SK-N-SH (cell line): Measurements from ENCODE around the gene MVD. TPM values are rescaled to one million over a fixed set of nuclear protein-coding genes. Genes with fewer than 3 reads are reported as not detected.

Experiments
- CTCF ChIA-PET: fragments of 300-600, 350-600 bp; formaldehyde crosslinking; extraction: SDS; loops from one replicate; lab custom pipeline; 2021; lab: Yijun Ruan, JAX
- POLR2A ChIA-PET: fragments of 350-600 bp; sonication (Branson Sonifier 250); formaldehyde crosslinking; extraction: SDS; loops from one replicate; lab custom pipeline; 2020; ENCODE audit warnings: antibody characterized with exemption, inconsistent platforms; lab: Yijun Ruan, JAX
- DNase-seq: peaks from one replicate; pipeline ENCODE4 v3.0.0; 2012
- H2AFZ ChIP-seq: fragments of 200-600 bp; sonication (generic); 2 replicates; pipeline ENCODE4 v1.8.1; 2016; ENCODE audit warnings: antibody characterized with exemption, mild to moderate bottlenecking, low read depth
- H3F3A ChIP-seq: fragments of 200-600 bp; sonication (generic); replicated peaks from 2 replicates; pipeline ENCODE3; 2016; ENCODE audit warnings: antibody characterized with exemption, mild to moderate bottlenecking; ENCODE audit not compliant: insufficient read depth
- H3K27ac ChIP-seq, 2 experiments: fragments of 200-500 bp in 1 of 2; fragments of 200-600 bp in 1 of 2; sonication (Bioruptor generic) in 1 of 2; sonication (generic), shearing (Covaris generic) in 1 of 2; 2 replicates each; pipeline versions ENCODE4 v1.5.1 to v1.6.1; 2014 to 2016; ENCODE audit warnings: low read depth in 2 of 2, inconsistent platforms in 1 of 2, low read length in 1 of 2, mild to moderate bottlenecking in 1 of 2, mixed read lengths in 1 of 2
- H3K27me3 ChIP-seq: fragments of 200-600 bp; sonication (generic), shearing (Covaris generic); 2 replicates; pipeline ENCODE4 v1.6.1; 2016; ENCODE audit warnings: mixed run types; ENCODE audit not compliant: insufficient read depth
- H3K36me3 ChIP-seq, 2 experiments: fragments of 200-500 bp in 1 of 2; fragments of 200-600 bp in 1 of 2; sonication (Bioruptor generic) in 1 of 2; sonication (generic) in 1 of 2; replicated peaks in 1 of 2; 2 replicates each; pipeline versions ENCODE3 to v1.5.1; 2014 to 2016; ENCODE audit warnings: low read length in 1 of 2, mild to moderate bottlenecking in 1 of 2; ENCODE audit not compliant: insufficient read depth in 2 of 2, control insufficient read depth in 1 of 2
- H3K4me1 ChIP-seq, 2 experiments: fragments of 200-500 bp in 1 of 2; fragments of 200-600 bp in 1 of 2; sonication (Bioruptor generic) in 1 of 2; sonication (generic), shearing (Covaris generic) in 1 of 2; 2 replicates each; pipeline versions ENCODE4 v1.5.1 to v1.6.1; 2014 to 2016; ENCODE audit warnings: low read depth in 1 of 2, low read length in 1 of 2, mixed run types in 1 of 2; ENCODE audit not compliant: insufficient read depth in 2 of 2, control insufficient read depth in 1 of 2
- H3K4me2 ChIP-seq: fragments of 200-600 bp; sonication (generic), shearing (Covaris generic); 2 replicates; pipeline ENCODE4 v1.6.1; 2017; ENCODE audit warnings: mixed run types
- H3K4me3 ChIP-seq, 2 experiments: fragments of 200-500 bp in 1 of 2; fragments of 200-600 bp in 1 of 2; sonication (Bioruptor generic) in 1 of 2; sonication (generic), shearing (Covaris generic) in 1 of 2; 2 replicates each; pipeline versions ENCODE4 v1.5.1 to v1.8.1; 2014 to 2016; ENCODE audit warnings: low read depth in 2 of 2, inconsistent platforms in 1 of 2, low read length in 1 of 2, mild to moderate bottlenecking in 1 of 2, mixed read lengths in 1 of 2, moderate library complexity in 1 of 2
- H3K79me2 ChIP-seq: fragments of 200-600 bp; sonication (generic); 2 replicates; pipeline ENCODE4 v1.8.1; 2017; ENCODE audit warnings: mild to moderate bottlenecking; ENCODE audit not compliant: insufficient read depth
- H3K9ac ChIP-seq: fragments of 200-600 bp; sonication (generic); 2 replicates; pipeline ENCODE4 v1.6.1; 2017; ENCODE audit warnings: mixed run types
- H3K9me2 ChIP-seq: fragments of 200-600 bp; sonication (generic); 2 replicates; pipeline ENCODE4 v1.6.1; 2017; ENCODE audit warnings: mixed run types
- H3K9me3 ChIP-seq: fragments of 200-600 bp; sonication (generic); 2 replicates; pipeline ENCODE4 v1.6.1; 2017; ENCODE audit warnings: mixed run types, mild to moderate bottlenecking, moderate library complexity
- H4K20me1 ChIP-seq: fragments of 200-600 bp; sonication (generic); 2 replicates; pipeline ENCODE4 v1.6.1; 2017; ENCODE audit warnings: mild to moderate bottlenecking, mixed run types; ENCODE audit not compliant: insufficient read depth
- EP300 ChIP-seq, 2 experiments: IDR thresholded peaks; 2 replicates each; pipeline versions ENCODE4 v1.4.0 to v1.6.1; 2012; ENCODE audit warnings: borderline replicate concordance in 1 of 2, low read depth in 1 of 2, low read length in 1 of 2
- FOXM1 ChIP-seq: IDR thresholded peaks from 2 replicates; pipeline ENCODE4 v1.4.0; 2012; ENCODE audit warnings: low read depth, mild to moderate bottlenecking
- GATA2 ChIP-seq: sonication (generic); formaldehyde crosslinking; IDR thresholded peaks from 2 replicates; pipeline ENCODE4 v1.5.0; 2020; ENCODE audit warnings: mild to moderate bottlenecking, missing genetic modification reagents
- JUND ChIP-seq: IDR thresholded peaks from 2 replicates; pipeline ENCODE4 v1.4.0; 2012
- NFIC ChIP-seq: IDR thresholded peaks from 2 replicates; pipeline ENCODE4 v1.4.0; 2012; ENCODE audit warnings: borderline replicate concordance
- PBX3 ChIP-seq: IDR thresholded peaks from 2 replicates; pipeline ENCODE4; 2012
- POLR2AphosphoS5 ChIP-seq: IDR thresholded peaks from 2 replicates; pipeline ENCODE4 v1.6.1; 2012; ENCODE audit warnings: low read depth, low read length
- RAD21 ChIP-seq: IDR thresholded peaks from 2 replicates; pipeline ENCODE4 v1.6.1; 2012; ENCODE audit warnings: mild to moderate bottlenecking, low read length
- REST ChIP-seq: IDR thresholded peaks from 2 replicates; pipeline ENCODE4 v1.6.1; 2012; ENCODE audit warnings: mild to moderate bottlenecking, low read depth, low read length, moderate library complexity
- RXRA ChIP-seq: IDR thresholded peaks from 2 replicates; pipeline ENCODE4 v1.4.0; 2012; ENCODE audit warnings: low read depth, mild to moderate bottlenecking, borderline replicate concordance
- USF2 ChIP-seq: fragments of 150-350 bp; IDR thresholded peaks from 2 replicates; pipeline ENCODE4 v1.6.1; 2017; ENCODE audit warnings: antibody characterized with exemption, low read length, low read depth, borderline replicate concordance
- WGBS: methylation state at CpG from one replicate; pipeline ENCODE4 v1.1.6; 2017; ENCODE audit warnings: low lambda C conversion rate; 5-methylcytosine and 5-hydroxymethylcytosine counted together
- polyA plus RNA-seq, 3 experiments: library from polyadenylated mRNA; depleted of rRNA; stranded (reverse); fragments of >200 nt; gene quantifications; 2 replicates each; pipeline ENCODE4 v1.2.3, GENCODE V29; 2012

MVD gene
- polyA plus RNA-seq, 1 of the 3 experiments (the other 2 are of a cell fraction), result 15.7 TPM

- H3K27me3 ChIP-seq, result no peaks in the 10 kb centered on the region; the same call in 1 of the 2 replicates
- H3K9ac ChIP-seq, result no peak overlapping the region
- TF ChIP-seq FOXM1 (no peak), NFIC (no peak), JUND (no peak)
- DNase-seq, result no peak
- no peak overlapping the region for H3K4me2 ChIP-seq
- no peaks in the 10 kb centered on the region for H4K20me1 ChIP-seq
- H3K4me3 ChIP-seq, result no peak overlapping the region
- no peak overlapping the region for H2AFZ ChIP-seq
- no peak overlapping the region for H3K27ac ChIP-seq
- H3K79me2 ChIP-seq, result no peaks in the 10 kb centered on the region
- H3F3A ChIP-seq, result peaks cover 5% of the 10 kb centered on the region
- WGBS, result 52% methylated on average over 8 of the region's 10 CpGs
- ChIA-PET POLR2A (interaction anchor here (1.0 kb wide), 1 partner anchor 14 kb away, joined by 3 read pairs; no protein-coding TSS in a partner anchor), CTCF (interaction anchor here (0.7 to 2.1 kb wide), 4 partner anchors 11 to 50 kb away, joined by 3 to 9 read pairs (median 4); no protein-coding TSS in a partner anchor)
- peaks cover 5 to 12% of the 10 kb centered on the region in 2 experiments; a peak in 2 of 4 replicates for H3K4me1 ChIP-seq
- H3K9me2 ChIP-seq, result no peaks in the 10 kb centered on the region
- no peaks in the 10 kb centered on the region for H3K9me3 ChIP-seq
- no peaks in the 10 kb centered on the region for H3K36me3 ChIP-seq
Observed at GRCh38 chr16:88687254-88687576, 24.3 kb upstream of the MVD start.

- Histone ChIP-seq H4K20me1 (no peaks in the 10 kb centered on the region), H3K9me3 (no peaks in the 10 kb centered on the region), H3F3A (peaks cover 5% of the 10 kb centered on the region), H3K27ac (no peak within 1 kb of the TSS), H3K4me1 (peaks cover 5 to 12% of the 10 kb centered on the region in 2 experiments; a peak in 2 of 4 replicates), H3K9me2 (no peaks in the 10 kb centered on the region), H3K27me3 (no peaks in the 10 kb centered on the region; the same call in 1 of the 2 replicates), H3K4me2 (peak within 1 kb of the TSS; percentile 98), H3K36me3 (no peaks in the 10 kb centered on the region), H3K79me2 (no peaks in the 10 kb centered on the region), H2AFZ (0 out of 2 replicates have a peak within 1 kb of the TSS, but pooled peaks have one; percentile 74), H3K9ac (no peak within 1 kb of the TSS), H3K4me3 (peak within 1 kb of the TSS; percentile 51 to 73)
- ChIA-PET CTCF (interaction anchor here (0.7 to 2.1 kb wide), 6 partner anchors 12 to 51 kb away, joined by 3 to 12 read pairs (median 5); no protein-coding TSS in a partner anchor), POLR2A (interaction anchor here (1.0 kb wide), 1 partner anchor 14 kb away, joined by 3 read pairs; no protein-coding TSS in a partner anchor)
- WGBS, result 24% methylated on average over 22 of the region's 65 CpGs
- peak; percentile 97 for DNase-seq
- TF ChIP-seq RAD21 (no peak), USF2 (no peak), REST (no peak), GATA2 (no peak), RXRA (no peak), POLR2AphosphoS5 (no peak), PBX3 (no peak), EP300 (IDR thresholded peaks at IDR 0.05; ENCODE audit: borderline replicate concordance in 1 of 2, low read depth in 1 of 2, low read length in 1 of 2) (no peak)
Observed at GRCh38 chr16:88686439-88687253, 23.8 kb upstream of the MVD start, which contains the start of gene SNAI3. Gene SNAI3 (minus strand): TSS chr16:88686507. CDS start chr16:88686406, 101 bp downstream.
